Lower lobe of right lung (tissue), 2 donors: ENCODE results near the gene TPM4. TPM values are rescaled to one million over a fixed set of nuclear protein-coding genes. Genes with fewer than 3 reads are reported as not detected.

ENCODE experiments used
- ATAC-seq, 2 donors: fragments of 200-7000 bp; cut with Tn5 transposase; one replicate each; pipeline ENCODE4 v1.9.1; 2020 to 2022; ENCODE audit warnings: mild to moderate bottlenecking in 2 of 2, moderate library complexity in 2 of 2
- DNase-seq: peaks from one replicate; pipeline ENCODE4 v3.0.0-alpha.2; 2020
- H3K27ac ChIP-seq: fragments of 200-600 bp; one replicate; pipeline ENCODE4 v1.8.0; 2022
- H3K27me3 ChIP-seq: fragments of 200-600 bp; one replicate; pipeline ENCODE4 v1.8.0; 2022; ENCODE audit warnings: low read depth
- H3K36me3 ChIP-seq: fragments of 200-600 bp; one replicate; pipeline ENCODE4 v1.8.0; 2022; ENCODE audit warnings: mild to moderate bottlenecking
- H3K4me1 ChIP-seq: fragments of 200-600 bp; one replicate; pipeline ENCODE4 v1.8.0; 2022
- H3K4me3 ChIP-seq: fragments of 200-600 bp; one replicate; pipeline ENCODE4 v1.8.0; 2022; ENCODE audit warnings: mild to moderate bottlenecking
- H3K9me3 ChIP-seq: fragments of 200-600 bp; one replicate; pipeline ENCODE4 v1.8.0; 2022
- CTCF ChIP-seq: fragments of 200-600 bp; IDR thresholded peaks from one replicate; pipeline ENCODE4 v1.8.0; 2022; ENCODE audit warnings: antibody characterized with exemption, mild to moderate bottlenecking
- intact Hi-C: fragments of 100-400 bp; cut with DNase I; formaldehyde crosslinking; loops from one replicate; pipeline ENCODE4 v1.11.0; 2022
- total RNA-seq: library from RNA; stranded (reverse); fragmentation: NEBNext Ultra II Directional; extraction: Animal tissue kit (Norgen Biotek cat#: 25700); gene quantifications from one replicate; pipeline ENCODE4 v1.2.1, GENCODE V29; 2021
- donor health status: DM: no; HTN: yes; CAD: no; lungs with severe emphysema.

Gene TPM4
- total RNA-seq, 1 donor from 2014 or later: 319 TPM

- TF ChIP-seq CTCF: no peak
- intact Hi-C loops: no loop called here
- H3K27ac ChIP-seq: peak overlapping the region; percentile 80
- peaks cover 6% of the 10 kb centered on the region for H3K27me3 ChIP-seq
- H3K4me3 ChIP-seq: peak overlapping the region; percentile 50
- peaks cover 15% of the 10 kb centered on the region for H3K4me1 ChIP-seq
- H3K36me3 ChIP-seq: peaks cover 3% of the 10 kb centered on the region
- peak in 1 of 2 donors; percentile 25 for ATAC-seq
- DNase-seq: no peak
- H3K9me3 ChIP-seq: no peaks in the 10 kb centered on the region
Measured at GRCh38 chr19:16144216-16144581, 67.9 kb downstream of the TPM4 start.

GRCh38 chr19:16146112-16146511 is 69.8 kb downstream of the TPM4 start:
- H3K27me3 ChIP-seq: peaks cover 6% of the 10 kb centered on the region
- H3K27ac ChIP-seq: no peak overlapping the region
- H3K4me3 ChIP-seq: peak overlapping the region; percentile 1
- TF ChIP-seq CTCF: no peak
- intact Hi-C loops: no loop called here
- H3K4me1 ChIP-seq: peaks cover 15% of the 10 kb centered on the region
- ATAC-seq: no peak
- H3K36me3 ChIP-seq: peaks cover 4% of the 10 kb centered on the region
- H3K9me3 ChIP-seq: no peaks in the 10 kb centered on the region
- DNase-seq: no peak

GRCh38 chr19:16148443-16149229 is 72.3 kb downstream of the TPM4 start:
- DNase-seq: no peak
- TF ChIP-seq CTCF: no peak
- intact Hi-C loops: no loop called here
- Histone ChIP-seq H3K27ac (peak overlapping the region; percentile 33), H3K27me3 (peaks cover under 1% of the 10 kb centered on the region), H3K4me1 (peaks cover 4% of the 10 kb centered on the region), H3K4me3 (no peak overlapping the region), H3K36me3 (peaks cover 12% of the 10 kb centered on the region), H3K9me3 (no peaks in the 10 kb centered on the region)
- peak in 1 of 2 donors; percentile 18 for ATAC-seq

Other genes with a start within 250 kb of the TPM4 start
- not detected for gene CYP4F2, start 178.4 kb upstream of the TPM4 start, total RNA-seq
- gene CYP4F11, start 142.0 kb upstream of the TPM4 start, total RNA-seq: 3.5 TPM
- gene OR10H4, start 127.5 kb upstream of the TPM4 start, total RNA-seq: not detected
- 110 TPM for gene RAB8A, start 35.4 kb downstream of the TPM4 start, total RNA-seq
- 8.2 TPM for gene HSH2D, start 67.2 kb downstream of the TPM4 start, total RNA-seq
- gene CIB3, start 97.0 kb downstream of the TPM4 start, total RNA-seq: not detected
- 59.9 TPM for gene FAM32A, start 108.9 kb downstream of the TPM4 start, total RNA-seq
- gene AP1M1, start 121.4 kb downstream of the TPM4 start, total RNA-seq: 66.0 TPM
- 137 TPM for gene KLF2, start 248.3 kb downstream of the TPM4 start, total RNA-seq